GM21825 (cell line): ENCODE results near the gene HDGF.
A peak's percentile ranks its signal among the peaks of the same experiment; 100 is the strongest.
"Not testable (repeated sequence)": the region's sequence is repeated elsewhere in the genome, so short reads cannot be mapped to it uniquely, and the experiment has no call there.

Experiments used
- ATAC-seq: cut with Tn5 transposase; IDR thresholded peaks from one replicate; pipeline ENCODE4 v1.9.1; 2021; ENCODE audit warnings: mild to moderate bottlenecking, moderate library complexity; ENCODE audit not compliant: unreplicated experiment

The HDGF gene

GRCh38 chr1:156767101-156767878 is 15.8 kb upstream of the HDGF start, which contains the start of gene PRCC:
PRCC (plus strand) TSS chr1:156767535; CDS start chr1:156767772, 237 bp downstream.
- ATAC-seq, result peak; percentile 90

DNA sequence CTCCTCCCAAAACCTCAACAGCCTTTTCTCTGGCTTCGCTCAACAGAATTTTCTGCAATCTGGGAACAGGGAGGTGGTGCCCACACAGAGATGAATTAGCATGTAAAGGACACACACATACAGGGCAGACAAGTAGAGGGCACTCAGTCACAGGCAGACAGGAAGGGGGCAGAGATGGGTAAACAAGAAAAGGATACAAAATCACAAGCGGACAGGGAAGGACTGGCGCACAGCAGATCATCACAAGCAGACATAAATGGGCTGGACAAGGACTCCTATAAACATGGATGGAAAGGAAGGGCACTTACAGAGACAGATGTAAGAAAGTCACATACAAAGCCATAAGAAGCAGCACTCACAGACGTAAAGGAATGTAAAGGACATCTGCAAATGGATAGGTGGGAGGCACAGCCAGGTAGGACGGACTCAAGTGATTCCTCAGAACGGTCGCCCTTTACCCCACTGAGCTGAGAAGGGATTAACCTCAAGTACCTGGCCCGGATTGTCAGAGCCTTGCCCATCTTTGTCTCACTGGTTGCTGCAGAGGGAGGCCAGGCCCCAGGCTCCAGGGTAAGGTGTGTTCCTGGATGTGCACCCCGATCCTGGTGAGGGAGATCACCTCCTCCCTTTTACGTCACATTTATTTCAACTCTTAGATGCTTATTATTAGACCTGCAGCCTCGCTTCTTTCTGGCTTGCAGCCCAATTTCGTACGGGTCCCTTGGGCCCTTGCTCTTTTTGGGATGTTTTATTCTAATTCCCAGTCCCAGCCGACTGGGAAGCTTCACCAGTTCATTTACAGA is 15.0 kb upstream of the HDGF start:
- peak; percentile 9 for ATAC-seq

DNA sequence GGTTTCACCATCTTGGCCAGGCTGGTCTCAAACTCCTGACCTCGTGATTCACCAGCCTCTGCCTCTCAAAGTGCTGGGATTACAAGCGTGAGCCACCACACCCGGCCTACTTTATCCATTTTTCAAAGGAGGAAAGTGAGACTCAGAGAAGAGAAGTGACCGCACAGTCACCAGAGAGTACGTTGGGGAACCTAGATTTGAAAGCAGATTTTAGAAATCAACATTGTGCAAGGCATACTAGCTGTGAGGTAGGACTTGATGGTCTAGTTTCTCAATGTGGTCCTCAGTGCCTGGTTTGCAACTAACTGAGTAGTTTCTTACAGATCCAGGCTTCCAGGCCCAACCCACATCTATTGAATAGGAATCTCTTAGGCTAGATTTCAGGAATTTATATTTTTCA is 14.2 kb upstream of the HDGF start:
- no peak for ATAC-seq

- not testable (repeated sequence) for ATAC-seq
Observed at GRCh38 chr1:156765136-156765535, 13.7 kb upstream of the HDGF start.

DNA sequence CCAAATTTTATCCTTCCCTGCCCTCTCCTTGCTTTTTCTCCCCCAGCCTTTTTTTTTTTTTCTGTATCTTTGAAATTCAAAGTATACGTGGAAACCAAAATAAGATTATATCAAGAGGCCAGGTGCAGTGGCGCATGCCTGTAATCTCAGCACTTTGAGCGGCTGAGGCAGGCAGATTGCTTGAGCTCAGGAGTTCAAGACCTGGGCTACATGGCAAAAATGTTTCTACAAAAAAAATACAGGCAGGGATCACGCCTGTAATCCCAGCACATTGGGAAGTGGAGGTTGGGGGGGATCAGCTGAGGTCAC is 9.3 kb upstream of the HDGF start:
- no peak for ATAC-seq

DNA sequence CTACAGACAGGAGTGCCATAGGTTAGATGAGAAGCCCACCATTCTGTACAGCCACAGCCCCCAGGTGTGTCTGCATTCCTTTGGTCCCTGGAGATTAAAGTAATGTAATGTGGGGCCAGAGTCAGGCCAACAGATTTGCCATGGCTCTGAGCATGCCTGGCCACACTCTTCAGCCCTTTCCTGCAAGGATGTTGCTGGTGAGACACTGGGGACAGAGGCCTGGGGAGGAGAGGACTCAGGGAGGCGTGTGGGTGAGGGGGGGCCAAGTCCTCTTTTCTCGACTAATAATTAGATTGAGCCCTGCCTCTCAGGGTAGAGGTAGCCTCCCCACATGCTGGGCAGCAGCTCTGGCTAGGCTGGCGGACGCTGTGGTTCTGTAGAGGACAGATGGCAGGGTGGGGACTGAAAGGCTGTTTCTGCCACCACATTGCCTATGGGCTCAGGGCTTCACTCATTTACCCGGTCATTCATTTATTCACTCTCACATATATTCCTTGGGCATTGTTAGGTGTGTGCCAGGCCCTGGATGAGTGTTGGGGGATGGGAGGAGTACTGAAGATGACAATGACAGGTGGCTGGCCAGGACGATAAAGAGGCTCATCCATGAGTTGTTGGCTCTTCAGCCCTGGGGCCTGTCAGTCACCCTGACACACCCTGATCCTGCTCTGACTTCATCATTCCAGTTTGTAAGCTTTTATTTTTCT is 8.8 kb upstream of the HDGF start:
- no peak for ATAC-seq

DNA sequence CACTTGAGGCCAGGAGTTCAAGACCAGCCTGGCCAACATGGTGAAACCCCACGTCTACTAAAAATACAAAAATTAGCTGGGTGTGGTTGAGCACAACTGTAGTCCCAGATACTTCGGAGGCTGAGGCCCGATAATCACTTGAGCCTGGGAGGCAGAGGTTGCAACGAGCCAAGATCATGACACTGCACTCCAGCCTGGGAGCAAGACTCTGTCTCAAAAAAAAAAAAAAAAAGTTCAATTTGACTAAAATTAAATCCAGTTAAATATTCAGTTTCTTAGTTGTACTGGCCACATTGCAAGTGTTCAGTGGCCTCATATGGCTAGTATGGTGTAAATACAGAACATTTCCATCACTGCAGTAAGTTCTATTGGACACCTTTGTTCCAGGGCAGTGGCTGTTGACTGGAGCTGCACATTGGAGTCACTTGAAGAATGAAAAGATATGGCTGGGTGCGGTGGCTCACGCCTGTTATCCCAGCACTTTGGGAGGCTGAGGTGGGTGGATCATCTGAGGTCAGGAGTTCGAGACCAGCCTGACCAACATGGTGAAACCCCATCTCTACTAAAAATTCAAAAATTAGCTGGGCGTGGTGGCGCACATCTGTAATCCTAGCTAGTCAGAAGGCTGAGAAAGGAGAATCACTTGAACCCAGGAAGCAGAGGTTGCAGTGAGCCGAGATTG is 6.2 kb upstream of the HDGF start:
- ATAC-seq, result not testable (repeated sequence)

DNA sequence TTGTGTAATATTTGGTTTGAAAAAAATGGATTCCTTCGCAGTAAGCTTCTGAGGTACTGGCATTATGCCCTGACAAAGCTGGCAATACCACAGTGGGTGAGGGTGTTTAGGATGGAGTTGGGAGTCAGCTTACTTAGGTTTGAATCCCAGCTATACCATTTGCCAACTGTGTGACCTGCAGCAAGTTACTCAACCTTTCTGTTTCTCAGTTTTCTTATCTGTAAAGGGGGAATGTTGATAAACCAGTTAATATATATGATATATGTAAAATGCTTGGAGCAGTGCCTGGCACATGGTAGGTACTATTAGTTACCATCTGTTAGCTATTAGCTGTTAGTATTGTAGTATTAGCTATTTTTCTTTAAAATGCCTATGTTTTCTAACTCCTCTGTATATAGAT is 4.9 kb upstream of the HDGF start:
- no peak for ATAC-seq

DNA sequence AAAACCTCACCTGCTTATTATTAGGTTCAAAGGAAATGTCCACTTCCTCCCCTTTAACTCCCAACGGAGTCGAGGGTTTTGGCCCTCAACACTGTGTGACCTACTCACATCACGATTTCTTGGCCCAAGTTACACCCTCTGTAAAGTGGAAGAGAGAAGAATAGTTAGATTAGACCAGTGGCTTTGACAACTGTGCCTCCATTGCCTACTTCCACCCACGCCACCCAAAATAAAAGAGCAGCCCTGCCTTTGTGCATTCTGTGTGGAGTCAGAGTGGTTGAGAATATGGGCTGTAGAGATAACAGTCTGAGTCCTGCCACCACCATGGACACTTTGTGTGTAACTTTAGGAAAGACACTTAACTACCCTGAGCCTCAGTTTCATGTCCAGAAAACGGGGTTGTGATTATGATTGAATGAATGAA is 4.1 kb upstream of the HDGF start:
- ATAC-seq, result no peak

- ATAC-seq, result no peak
Observed at GRCh38 chr1:156754219-156754618, 2.7 kb upstream of the HDGF start.

GRCh38 chr1:156752843-156753482 is 1.5 kb upstream of the HDGF start:
- no peak for ATAC-seq

DNA sequence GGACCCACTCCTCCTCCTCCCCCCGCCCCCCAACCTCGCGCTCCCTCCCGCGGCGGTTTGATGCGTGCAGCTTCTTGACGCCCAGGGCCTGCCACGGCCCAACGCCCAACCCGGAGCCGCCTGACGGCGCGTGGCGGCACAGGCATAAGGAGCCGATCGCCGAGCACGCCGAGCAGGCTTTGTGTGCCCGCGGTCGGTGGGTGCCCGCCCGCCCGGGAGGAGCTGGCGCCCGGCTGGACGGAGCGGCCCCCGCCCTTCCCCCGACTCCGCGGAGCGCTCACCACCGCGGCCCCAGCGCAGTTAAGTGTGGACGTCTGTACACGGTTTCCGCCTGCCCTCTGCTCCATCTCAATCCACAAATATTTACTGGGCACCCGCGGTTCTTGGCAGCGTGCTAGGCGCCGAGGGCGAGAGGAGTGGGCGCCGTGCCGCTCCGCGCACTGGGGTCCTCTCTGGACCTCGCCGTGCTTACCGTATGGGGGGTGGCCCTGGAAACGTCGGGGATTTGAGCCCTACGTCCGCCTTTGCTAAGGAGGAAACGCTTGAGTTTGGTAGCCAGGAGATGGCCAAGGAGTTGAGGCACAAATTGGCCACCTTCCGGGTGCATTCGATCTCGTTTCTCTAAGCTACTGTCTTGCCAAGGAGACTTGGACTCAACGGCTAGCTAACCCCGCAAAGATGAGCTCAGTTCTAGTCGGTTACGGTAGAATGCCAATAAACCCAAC is 444 bp upstream of the HDGF start:
- peak; percentile 72 for ATAC-seq

DNA sequence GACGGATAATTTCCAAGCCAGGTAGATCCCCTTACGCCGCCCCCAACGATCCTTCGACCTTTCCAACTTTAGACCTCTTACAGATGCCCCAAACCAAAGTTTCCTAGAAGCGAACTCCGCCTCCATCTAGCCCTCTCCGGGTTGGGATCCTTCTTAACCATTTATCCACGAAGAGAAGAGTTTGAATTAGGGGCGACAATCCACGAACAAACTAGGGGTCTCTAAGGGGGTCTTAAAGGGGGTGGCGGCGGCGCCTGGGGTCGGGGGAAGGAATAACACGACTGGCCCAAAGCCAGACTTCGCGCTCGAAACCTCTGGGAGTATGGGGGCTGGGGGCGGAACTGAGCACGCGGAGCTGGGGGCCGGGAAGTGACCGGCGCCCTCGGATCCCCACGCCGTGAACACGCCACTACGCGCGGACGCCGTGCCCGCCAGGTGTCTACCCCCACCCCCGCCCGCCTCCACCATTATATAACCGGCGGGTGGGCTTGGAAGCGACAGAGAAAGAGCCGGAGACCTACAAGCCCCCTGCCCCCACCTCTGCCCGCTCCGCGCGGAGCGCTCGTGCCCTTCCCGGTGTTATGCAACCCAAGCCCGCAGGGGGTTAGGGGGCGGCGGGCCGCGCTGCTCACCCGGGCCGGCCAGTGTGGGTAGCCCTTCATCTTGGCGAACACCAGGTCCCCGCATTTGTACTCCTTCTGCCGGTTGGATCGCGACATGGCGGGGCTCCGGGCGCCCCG is 594 bp downstream of the HDGF start:
- peak; percentile 19 for ATAC-seq

DNA sequence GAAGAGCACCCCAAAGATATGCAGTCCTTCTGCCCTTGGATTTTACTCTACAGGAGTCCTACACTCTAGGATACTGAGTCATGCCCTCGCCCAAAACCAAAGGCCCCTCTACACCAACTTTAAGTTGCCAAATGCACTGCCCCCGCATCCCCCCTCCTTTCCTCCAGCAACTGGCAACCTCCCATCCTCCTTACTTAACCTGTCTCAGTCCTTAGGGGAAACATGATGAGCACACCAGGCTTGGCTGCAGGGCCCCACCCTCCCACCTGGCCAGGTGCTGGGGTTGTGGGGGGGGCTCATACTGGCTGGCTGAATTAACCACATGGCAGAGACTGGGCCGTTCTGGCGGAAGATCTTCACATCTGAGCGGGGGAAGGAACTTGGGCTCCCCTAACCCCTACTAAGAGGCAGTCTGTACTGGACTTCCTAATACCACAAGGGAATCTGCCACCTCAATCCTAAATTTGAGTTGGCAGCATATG is 1.2 kb downstream of the HDGF start:
- ATAC-seq, result no peak

DNA sequence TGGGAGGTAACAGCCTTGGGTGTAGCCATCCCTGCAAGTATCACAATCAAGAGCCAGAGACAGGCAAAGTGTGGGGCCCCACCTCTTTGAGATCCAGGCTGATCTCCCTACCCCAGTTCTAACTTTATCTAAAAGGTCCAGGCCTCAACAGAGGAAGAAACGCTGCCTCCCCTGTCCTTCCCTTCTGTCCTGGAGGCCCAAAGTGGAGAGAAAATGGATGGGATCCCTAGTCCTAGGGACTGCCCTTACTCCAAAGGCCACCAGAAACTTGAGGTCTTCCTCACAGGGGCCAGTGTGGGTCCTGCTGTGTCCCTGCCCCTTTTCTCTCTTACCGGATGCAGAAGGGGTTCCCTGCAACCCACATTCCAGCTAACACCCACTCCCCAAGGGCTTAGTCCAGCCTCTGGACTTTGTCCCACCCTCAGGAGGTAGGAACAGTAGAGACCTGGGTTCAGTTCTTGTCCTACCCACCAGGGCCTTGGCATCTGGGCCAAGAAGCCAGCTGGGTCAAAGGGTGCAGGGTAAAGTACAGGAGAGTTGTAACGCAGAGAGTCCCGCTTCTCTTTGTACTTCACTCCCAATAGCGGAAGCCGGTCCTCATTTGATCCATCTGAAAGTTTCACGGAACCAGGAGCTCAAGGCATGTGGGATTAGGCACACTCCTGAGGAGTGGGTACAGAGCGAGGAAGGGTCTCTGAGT is 1.9 kb downstream of the HDGF start:
- no peak for ATAC-seq

DNA sequence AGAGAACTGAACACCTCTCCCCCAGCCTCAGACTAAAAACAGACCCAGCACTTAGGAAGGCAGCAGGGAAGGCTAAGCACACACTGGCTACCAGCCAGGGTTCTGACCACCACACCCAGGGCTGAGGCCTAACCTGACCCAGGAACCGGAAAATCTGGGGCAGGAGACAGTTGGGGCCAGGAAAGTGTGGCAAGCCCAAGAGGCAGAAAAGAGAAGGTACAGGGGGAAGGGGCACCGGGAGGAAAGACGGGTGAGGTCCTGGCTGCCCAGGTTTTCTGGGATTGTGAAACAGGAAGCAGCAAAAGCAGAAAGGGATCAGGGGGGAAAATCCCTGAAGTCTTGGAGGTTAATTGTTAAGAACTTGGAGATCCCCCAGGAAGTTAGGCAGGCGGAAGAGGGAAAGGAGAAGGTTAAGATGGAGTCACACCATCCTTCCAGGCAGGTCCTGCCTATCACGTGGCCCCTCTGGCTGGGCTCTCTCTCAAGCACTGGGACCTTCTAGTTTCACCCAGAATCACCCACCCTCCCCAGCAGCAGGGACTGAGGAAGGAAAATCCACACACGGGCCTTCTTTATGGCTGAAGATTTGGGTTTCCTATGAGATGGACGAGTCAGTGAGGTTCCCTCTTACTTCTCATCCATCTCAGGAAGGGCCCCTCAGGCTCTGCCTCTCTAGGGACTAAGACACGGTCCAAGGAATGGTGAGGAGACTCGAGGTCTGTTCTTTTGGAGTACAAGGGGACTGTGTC is 2.6 kb downstream of the HDGF start:
- no peak for ATAC-seq

GRCh38 chr1:156747742-156748669 is 3.5 kb downstream of the HDGF start:
- no peak for ATAC-seq
